HG03280 (cell line): ENCODE results near the gene DIPK1A.
"Not testable (repeated sequence)": the region's sequence is repeated elsewhere in the genome, so short reads cannot be mapped to it uniquely, and the experiment has no call there.

Experiments used
- ATAC-seq: cut with Tn5 transposase; IDR thresholded peaks from one replicate; pipeline ENCODE4 v1.9.1; 2021; ENCODE audit warnings: mild to moderate bottlenecking, moderate library complexity; ENCODE audit not compliant: unreplicated experiment

The DIPK1A gene

DNA sequence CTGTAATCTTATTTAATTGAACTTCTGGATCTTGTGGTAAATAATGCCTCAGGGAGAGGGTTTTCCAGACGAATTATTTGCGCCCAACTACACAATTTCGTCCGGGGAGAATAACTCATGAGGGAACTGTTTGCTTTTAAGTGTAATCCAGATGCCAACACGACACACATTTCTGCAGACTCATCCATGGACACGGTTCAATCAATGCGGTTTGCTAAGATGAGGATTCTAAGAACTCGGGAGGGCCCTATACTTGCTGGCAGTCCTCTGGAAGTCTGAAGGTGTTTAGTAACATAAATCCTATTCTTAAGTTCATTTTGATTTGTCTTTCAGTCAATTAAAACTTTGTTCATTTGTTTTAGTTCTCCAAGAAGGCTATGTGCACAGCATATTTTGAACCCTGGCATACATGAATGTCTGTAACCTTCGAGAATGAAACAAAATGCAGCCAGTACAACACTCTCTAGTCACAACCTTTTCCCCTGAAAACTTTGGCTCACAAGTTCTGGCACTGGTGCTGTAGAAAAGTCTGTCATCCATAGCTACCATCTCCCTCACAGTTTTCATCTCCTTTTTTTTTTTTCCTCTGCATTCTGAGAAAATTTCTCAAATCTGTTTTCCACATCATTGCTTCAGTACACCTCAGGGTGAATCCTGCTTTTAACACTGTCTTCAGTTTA is 38.8 kb downstream of the DIPK1A start:
- ATAC-seq = no peak

DNA sequence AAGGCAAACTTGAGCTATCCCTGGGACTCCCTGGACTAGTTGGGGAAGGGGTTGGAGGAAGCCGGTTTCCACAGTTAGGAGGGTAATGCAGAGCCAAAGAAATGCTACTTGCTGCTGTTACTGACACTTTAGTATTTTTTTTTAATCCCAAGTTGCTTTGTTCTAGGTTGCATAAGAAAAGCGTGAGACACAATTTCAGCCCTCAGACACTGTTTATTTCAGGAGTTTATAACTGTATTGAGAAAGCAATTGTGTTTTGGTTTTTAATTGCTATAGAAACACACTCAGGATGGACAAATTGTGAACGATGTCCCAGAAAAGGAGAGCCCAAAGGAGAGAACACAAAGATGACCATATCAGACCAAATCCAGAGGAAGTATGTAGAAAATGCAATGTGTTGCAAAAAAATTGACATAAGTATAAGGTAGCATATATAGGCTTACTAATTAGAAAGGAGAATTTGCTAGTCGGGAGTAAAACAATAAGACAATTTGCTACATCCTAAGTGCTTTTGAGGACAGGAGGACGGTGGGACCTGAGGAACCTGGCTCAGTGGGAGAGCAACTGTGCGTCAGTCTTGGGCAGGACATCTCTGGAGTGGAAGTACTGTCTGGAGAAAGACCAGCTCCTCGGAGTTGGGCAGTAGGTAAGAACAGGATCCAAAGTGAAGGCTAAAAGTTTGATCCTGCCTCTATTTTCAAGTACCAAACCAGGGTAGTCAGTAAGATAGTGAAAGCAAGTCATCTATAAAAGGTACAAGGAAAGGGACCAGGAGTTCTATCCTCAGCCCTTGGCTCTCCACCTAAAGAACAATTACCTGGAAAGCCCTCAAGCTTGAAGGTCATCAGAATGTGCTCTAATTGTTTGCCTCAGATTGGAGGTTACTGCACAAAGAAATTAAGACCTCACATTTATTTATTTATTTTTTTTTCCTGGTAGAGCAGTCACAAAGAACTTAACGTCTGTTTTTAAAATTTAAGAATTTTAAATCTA is 39.9 kb downstream of the DIPK1A start:
- no peak for ATAC-seq

DNA sequence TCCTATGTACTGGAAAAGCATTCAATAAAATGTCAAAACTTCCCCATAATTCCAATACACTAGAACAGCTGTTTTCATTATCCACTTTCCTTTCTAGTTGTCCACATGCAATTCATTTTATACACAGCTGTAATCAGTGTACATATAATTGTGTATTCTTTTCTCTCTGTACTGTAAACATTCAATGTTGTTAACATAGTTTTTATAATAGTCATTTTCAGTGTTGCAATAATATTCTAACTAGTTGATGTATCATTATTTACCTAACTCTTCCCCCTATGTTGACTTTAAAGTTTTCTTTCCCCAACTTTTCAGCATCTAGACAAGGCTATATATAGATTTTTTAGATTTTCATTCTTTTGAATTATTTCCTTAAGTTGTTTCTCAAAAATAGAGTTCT is 44.4 kb downstream of the DIPK1A start:
- no peak for ATAC-seq

DNA sequence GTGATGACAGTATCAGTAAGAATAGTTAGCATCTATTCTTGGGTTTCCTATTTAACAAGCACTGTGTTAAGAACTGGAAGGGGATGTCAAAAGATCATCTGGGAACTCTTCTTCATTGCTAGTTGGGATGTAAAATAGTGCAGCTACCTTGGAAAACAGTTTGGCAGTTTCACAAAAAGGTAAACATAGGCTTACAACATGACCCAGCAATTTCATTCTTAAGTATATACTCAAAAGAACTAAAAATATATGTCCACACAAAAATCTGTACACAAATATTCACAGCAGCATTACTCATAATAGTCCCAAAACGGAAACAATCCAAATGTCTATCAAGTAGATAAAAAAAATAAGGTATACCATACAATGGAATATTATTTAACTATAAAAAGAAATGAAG is 45.7 kb downstream of the DIPK1A start:
- ATAC-seq = no peak

DNA sequence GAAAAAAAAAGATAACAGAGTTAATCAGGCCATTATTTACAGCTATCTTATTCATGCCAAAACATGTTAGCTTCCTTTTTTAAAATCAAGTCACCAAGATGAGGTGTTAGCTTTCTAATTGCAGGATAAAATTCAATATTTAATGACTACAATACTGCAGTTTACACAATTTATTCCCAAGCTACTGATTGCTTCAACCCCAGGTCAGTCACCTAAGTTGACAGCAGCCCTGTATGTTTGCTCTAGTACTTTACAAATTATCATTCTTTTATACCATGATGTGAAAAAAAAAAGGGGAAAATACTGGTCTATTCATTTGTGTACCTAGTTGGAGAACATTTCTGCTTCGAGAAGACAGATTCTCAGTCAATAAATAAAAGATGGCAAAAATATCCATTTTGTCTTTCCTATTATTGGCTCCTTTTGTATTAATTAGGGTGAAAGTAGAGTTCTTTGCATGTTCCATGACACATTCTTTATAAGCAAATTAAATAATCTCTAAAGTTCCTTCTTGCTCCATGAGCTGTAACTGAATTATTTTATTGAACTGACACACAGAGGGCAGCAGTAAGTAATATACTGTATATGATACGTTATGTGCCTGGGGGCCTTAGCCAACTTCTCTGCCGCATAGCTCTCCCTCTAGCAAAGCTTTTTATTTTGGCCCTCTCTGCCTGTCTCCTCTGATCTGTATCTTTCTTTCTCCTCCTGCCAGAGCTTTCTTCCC is 48.0 kb downstream of the DIPK1A start:
- no peak for ATAC-seq

DNA sequence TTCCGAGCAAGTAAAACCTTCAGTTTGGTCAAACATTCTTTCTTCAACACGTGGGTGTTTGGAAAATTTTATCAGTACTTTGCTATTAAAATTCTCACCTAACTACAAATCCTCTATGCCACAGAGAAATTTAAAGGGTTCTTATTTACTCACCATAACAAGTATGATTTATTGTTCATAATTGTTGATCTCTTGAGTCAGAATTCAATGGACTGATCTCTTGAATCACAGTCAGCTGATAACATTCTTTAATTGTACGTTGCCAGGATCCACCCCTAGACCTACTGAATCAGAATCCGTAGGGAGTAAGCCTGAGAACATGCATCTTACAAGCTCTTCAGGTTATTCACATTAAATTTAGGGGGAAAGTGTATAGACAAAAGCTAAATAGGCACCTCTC is 51.2 kb downstream of the DIPK1A start:
- no peak for ATAC-seq

DNA sequence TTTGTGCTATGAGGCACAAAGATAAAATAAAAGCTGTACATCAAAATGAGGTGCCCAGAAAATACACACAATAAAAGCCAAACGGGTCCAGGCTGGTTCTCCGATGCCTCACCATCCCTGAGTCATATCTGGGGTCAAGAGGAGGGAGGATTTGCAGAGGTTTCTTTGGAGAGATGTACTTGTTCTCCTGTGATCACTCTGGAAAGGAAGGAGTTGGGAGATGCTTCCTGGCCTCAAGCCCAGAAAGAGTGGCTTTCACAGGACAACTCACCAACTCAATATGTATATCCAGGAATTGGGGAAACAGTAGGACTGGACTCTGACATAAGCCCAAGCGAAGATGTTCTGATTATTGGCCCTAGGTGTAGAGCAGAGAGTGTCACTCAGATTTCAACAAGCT is 51.9 kb downstream of the DIPK1A start:
- ATAC-seq = no peak

DNA sequence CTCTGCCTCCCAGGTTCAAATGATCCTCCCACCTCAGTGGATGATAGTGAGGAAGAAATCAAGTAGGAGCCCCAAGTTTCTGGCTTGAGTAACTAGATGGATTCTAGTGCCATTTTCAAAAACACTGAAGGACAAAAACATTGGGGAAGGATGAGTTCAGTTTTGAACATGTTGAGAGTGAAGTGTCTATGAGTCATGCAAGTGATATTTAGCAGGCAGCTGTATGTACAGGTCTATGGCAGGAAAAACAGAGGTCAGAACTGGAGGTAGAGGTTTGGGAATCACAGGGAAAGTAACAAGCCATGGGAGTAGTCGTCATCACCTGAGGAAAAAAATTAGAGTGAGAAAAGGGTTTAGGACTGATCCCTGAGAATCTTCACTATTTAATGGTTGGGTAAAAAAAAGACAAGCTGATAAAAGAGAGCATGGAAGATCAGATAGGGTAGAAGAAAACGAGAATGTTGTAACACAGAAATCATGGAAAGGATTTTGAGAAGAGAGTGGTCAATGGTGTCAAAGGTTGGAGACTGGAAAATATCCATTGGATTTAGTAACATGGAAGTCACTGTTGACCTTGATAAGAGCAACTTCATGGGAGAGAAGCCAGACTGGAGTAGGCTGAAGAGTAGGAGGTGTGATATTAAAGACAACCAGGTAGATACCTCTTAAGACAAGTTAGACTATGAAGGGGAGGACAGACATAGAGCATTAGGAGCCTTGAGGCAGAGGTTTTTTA is 53.1 kb downstream of the DIPK1A start:
- ATAC-seq = no peak

DNA sequence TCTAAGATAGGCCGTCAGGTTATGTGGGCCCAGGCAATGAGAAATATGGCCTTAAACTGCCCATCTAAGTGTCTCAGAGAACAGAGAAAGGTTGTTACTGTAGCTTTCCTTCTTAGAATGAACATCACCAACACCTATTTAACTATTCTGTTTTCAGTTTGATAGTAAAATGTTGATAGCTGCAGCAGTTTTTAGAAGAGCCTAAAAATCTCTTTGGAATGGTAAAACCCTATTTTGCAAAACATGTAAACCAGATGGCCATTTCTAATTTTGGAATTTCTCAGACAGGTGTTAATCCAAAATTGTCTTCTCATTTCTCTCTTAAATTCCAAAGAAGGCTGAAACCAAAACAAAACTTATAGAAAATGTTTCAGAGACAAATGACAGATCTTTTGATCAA is 57.5 kb downstream of the DIPK1A start:
- ATAC-seq = no peak

DNA sequence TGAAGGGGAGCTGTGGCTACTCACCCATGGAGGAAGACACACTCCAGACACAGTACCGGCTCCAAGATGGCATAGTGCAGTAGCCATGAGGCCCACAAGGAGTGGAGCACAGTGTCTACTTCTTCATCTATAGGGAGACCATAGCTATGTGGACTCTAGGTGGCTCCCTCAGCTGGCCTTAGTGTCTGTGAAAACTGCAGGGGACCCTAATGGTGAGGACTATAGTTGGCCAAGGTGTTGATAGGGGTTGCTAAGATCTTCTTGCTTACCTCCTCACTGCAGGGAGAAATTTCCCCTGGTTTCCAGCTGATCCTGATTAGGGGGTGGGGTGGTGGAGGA is 58.9 kb downstream of the DIPK1A start:
- no peak for ATAC-seq

DNA sequence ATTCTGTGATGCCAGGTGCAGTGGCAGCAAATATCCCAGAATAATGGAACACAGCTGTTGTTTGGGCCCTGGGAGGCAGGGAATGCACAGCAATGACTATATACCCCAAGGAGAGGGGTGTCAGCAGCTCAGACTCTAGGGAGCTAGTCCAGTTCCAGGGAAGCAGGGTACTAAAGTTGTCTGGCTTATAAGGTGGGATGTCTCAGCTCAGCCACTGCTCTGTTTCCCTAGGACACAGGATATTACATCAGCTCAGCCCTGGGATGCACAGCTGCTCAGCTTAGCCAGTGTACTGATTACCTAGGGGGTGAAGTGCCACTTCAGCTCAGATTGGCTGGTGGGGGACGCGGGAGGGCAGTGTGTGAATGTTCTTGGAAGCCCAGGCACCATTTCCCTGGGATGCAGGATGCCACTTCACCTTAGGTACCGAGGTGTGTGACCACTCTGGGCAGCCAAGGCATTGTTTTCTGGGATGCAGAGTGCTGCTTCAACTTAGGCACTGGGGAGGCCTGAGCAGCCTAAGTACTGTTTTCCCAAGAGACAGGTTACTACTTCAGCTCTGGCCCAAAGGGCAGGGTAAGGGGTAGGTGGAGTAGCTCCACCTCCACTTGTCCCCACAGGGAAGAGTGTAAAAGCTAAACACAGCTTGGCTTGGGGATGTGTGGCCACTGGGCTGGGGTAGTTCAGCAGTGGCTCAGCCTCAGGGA is 59.4 kb downstream of the DIPK1A start:
- no peak for ATAC-seq

DNA sequence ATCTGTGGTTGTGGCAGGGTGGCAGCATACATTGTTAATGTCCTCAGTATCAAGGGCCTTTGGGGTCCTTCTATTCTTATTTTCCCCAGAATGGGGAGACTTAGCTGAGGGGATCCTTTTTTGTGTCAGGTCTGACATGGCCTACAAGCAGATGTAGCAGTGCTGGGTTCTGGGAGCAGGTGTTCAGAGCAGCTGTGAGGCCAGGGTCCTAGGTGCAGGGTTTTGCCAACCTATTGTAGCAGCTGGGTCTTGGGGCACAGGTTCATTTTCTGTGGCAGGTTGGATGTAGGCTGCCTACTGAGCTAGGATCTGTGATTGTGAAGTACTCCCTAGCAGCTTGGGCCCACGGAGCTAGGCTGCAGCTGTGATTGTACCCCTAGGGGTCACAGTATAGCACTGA is 60.1 kb downstream of the DIPK1A start:
- no peak for ATAC-seq

DNA sequence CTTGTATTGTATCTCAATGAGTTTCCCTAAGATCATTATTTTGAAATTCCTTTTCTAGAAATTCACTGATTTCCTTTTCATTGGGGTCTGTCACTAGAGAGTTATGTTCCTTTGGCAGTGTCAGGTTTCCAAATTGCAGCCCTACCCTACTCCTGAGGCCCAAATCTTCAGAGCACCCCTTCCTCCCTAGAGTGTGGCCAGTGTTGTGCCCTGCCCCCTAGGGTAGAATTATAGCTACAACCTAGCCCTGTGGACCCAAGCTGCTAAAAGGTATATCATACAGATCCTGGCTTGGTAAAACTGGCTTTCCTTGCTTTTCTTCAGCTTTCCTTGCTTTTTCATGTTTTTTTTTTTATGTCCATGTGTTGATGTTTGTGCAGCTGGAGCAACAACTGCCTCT is 60.7 kb downstream of the DIPK1A start:
- no peak for ATAC-seq

DNA sequence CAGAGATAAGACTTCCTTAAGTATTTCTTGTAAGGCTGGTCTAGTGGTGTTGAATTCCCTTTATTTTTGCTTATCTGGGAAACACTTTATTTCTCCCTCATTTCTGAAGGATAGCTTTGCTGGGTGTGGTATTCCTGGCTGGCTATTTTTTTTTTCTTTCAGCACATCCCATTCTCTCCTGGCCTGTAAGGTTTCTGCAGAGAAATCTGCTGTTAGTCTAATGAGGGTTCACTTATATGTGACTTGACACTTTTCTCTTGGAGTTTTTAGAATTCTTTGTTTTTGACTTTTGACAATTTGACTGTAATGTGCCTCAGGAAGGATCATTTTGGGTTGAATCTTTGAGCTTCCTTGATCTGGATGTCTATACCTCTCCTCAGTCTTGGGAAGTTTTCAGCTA is 61.5 kb downstream of the DIPK1A start:
- no peak for ATAC-seq

DNA sequence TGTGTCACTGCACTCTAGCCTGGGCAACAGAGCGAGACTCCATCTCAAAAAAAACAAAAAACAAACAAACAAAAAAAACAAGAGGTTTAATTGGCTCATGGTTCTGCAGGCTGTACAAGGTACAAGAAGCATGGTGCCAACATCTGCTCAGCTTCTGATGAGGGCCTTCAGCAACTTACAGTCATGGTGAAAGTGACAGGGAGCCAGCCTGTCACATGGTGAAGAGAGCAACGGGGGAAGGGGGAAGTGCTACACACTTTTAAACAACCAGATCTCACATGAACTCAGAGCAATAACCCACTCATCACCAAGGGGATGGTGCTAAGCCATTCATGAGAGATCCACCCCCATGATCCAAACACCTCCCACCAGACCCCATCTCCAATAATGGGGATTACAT is 63.2 kb downstream of the DIPK1A start:
- ATAC-seq = not testable (repeated sequence)

DNA sequence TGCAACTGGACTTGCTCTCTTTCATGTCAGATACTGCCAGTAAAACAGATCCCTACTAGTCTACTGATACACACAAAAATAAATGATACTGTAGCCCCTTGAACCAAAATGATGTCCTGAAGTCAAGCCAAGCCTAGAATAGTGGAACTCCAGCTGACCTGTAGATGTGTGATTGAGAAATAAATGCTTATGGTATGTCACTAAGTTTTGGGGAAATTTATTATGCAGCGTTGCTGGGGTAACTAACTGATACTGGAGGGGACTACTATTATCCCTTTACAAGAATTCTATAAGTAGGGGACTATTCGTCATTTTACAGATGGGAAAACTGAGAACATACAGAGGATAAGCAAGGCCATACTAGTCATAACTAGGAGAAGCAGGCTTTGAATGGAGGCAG is 73.8 kb downstream of the DIPK1A start:
- no peak for ATAC-seq

DNA sequence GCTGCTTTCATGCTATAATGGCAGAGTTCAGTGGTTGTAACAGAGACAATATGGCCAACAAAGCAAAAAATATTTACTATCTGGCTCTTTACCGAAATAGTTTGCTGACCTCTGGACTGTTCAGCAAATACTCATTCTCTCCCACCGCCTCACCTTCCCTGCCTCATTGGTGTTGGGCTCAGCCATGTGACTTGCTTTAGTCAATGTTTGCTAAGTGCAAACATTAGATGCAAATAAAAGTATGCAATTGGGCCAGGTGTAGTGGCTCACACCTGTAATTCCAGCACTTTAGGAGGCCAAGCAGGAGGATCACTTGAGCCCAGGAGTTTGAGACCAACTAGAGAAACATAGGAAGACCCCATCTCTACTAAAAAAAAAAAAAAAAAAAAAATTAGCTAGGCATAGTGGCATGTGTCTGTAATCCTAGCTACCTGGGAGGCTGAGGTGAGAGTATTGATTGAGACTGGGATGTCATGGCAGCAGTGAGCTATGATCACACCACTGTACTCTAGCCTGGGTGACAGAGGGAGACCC is 74.3 kb downstream of the DIPK1A start:
- no peak for ATAC-seq

DNA sequence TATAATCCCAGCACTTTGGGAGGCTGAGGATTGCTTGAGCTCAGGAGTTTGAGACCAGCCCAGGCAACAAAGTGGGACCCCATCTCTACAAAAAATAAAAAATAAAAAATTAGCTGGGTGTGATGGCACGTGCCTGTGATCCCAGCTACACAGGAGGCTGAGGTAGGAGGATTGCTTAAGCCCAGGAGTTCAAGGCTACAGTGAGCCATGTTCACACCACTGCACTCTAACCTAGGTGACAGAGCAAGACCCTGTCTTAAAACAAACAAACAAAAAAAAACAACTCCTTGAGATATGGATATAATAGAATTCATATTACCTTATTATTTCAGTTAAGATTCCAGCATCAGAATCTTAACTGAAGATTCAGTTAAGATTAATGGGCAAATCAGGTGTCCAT is 77.1 kb downstream of the DIPK1A start:
- ATAC-seq = no peak

DNA sequence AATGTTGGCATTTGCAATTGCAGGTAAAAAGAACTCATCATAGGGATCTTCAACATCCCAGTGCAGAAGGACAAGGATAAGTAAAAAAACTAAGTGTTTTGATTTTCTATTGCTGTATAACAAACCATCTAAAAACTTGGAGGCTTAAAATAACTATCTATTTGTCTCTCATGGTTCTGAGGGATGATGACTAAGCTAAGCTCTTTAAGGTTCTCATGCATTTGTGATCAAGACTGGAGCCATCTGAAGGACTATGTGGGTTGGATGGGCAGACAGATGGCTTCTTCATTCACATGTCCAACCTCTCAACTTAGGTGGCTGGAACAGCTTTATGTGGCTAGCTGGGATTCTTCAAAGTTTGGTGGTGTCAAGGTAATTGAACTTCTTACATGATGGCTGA is 78.0 kb downstream of the DIPK1A start:
- ATAC-seq = no peak

DNA sequence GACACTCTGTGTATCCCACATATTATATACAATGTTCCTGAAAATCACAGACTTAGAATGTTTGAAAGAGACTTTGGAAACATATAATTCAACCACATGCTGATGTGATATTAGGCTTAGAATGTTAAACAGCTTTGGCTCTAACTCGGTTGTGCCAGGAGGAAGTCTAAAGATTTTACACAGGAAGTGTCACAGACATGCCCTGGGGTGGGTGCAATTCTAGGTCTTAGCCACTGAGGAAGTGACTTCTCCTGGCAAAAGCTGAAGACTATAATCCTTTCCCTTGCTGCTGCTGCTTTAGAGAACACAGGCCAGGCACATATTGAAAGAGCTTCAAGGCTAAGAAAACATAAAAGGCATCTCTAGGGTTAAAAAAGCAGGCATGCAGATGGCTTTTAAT is 78.4 kb downstream of the DIPK1A start:
- no peak for ATAC-seq
